HCT116 (cell line): ENCODE data around the gene POLR2J. TPM values are rescaled to one million over a fixed set of nuclear protein-coding genes. Genes with fewer than 3 reads are reported as not detected.
A peak's percentile ranks its signal among the peaks of the same experiment; 100 is the strongest.

Source experiments
- ATAC-seq: fragments of 200-7000 bp; cut with Tn5 transposase; 2 replicates; pipeline ENCODE4 v1.9.1; 2020; ENCODE audit warnings: mild to moderate bottlenecking, moderate library complexity
- BruUV-seq: library from RNA; stranded (reverse); fragments of 400-500 nt; replicated peaks from 2 replicates; lab custom pipeline; 2021; lab: Mats Ljungman, UMichigan
- CTCF ChIA-PET: fragments of 300-600 bp; sonication (Branson Sonifier 250); formaldehyde crosslinking; loops from one replicate; lab custom pipeline; 2021; ENCODE audit warnings: antibody characterized with exemption; lab: Charles Lee
- POLR2A ChIA-PET: fragments of 300-600, 350-600 bp; sonication (Branson Sonifier 250); formaldehyde crosslinking; loops from one replicate; lab custom pipeline; 2021; ENCODE audit warnings: antibody characterized with exemption; lab: Charles Lee
- RAD21 ChIA-PET, 2 experiments: fragments of 300-600 bp; sonication (Branson Sonifier 250); formaldehyde crosslinking; loops; one replicate each; lab custom pipeline; 2023; ENCODE audit warnings: low total read pairs in 2 of 2; ENCODE audit not compliant: uncharacterized antibody in 2 of 2, unreplicated experiment in 2 of 2, low non-redundant PET in 1 of 2; lab: Charles Lee
- DNase-seq: peaks from one replicate; pipeline ENCODE4 v3.0.0-alpha.2; 2010; ENCODE audit warnings: low read depth, low spot score
- H2AFZ ChIP-seq: fragments of 200-600 bp; shearing (Covaris generic), sonication (generic); 2 replicates; pipeline ENCODE4 v1.6.1; 2017; ENCODE audit warnings: low read depth, mixed run types, mixed read lengths, antibody characterized with exemption, low read length; ENCODE audit not compliant: poor library complexity, severe bottlenecking
- H3K27ac ChIP-seq: 2 replicates; pipeline ENCODE4 v1.5.1; 2012; ENCODE audit warnings: low read depth, low read length
- H3K27me3 ChIP-seq: fragments of 200-600 bp; sonication (generic); 2 replicates; pipeline ENCODE4 v1.6.1; 2016; ENCODE audit warnings: mixed run types, low read length, mixed read lengths; ENCODE audit not compliant: insufficient read depth
- H3K36me3 ChIP-seq, 2 experiments: fragments of 200-500 bp in 1 of 2; fragments of 200-600 bp in 1 of 2; sonication (Bioruptor generic) in 1 of 2; sonication (generic) in 1 of 2; 2 replicates each; pipeline versions ENCODE4 v1.5.1 to v1.6.1; 2014 to 2016; ENCODE audit warnings: low read length in 2 of 2, inconsistent platforms in 1 of 2, mixed read lengths in 1 of 2, mixed run types in 1 of 2; ENCODE audit not compliant: insufficient read depth in 2 of 2, control insufficient read depth in 1 of 2
- H3K4me1 ChIP-seq, 2 experiments: fragments of 200-600 bp in 1 of 2; sonication (generic) in 1 of 2; 2 replicates each; pipeline versions ENCODE4 v1.5.1 to v1.6.1; 2012 to 2017; ENCODE audit warnings: low read length in 2 of 2, inconsistent platforms in 1 of 2, mild to moderate bottlenecking in 1 of 2, mixed read lengths in 1 of 2, mixed run types in 1 of 2, moderate library complexity in 1 of 2; ENCODE audit not compliant: insufficient read depth in 2 of 2, control insufficient read depth in 1 of 2
- H3K4me2 ChIP-seq: fragments of 200-600 bp; sonication (generic); 2 replicates; pipeline ENCODE4 v1.6.1; 2017; ENCODE audit warnings: mixed run types, low read length, mixed read lengths
- H3K4me3 ChIP-seq, 2 experiments: fragments of 200-600 bp in 1 of 2; sonication (generic) in 1 of 2; replicated peaks in 1 of 2; 2 replicates each; pipeline ENCODE4 v1.5.1; 2011 to 2016; ENCODE audit warnings: low read length in 2 of 2, control low read depth in 1 of 2, low read depth in 1 of 2, mild to moderate bottlenecking in 1 of 2, mixed read lengths in 1 of 2, mixed run types in 1 of 2
- H3K79me2 ChIP-seq: fragments of 200-600 bp; sonication (generic); 2 replicates; pipeline ENCODE4 v1.6.1; 2017; ENCODE audit warnings: mild to moderate bottlenecking, mixed run types, low read length, moderate library complexity, mixed read lengths; ENCODE audit not compliant: insufficient read depth
- H3K9ac ChIP-seq: fragments of 200-600 bp; sonication (generic); 2 replicates; pipeline ENCODE4 v1.6.1; 2016; ENCODE audit warnings: low read length, mixed read lengths
- H3K9me2 ChIP-seq: fragments of 200-600 bp; sonication (generic), shearing (Covaris generic); 2 replicates; pipeline ENCODE4 v1.6.1; 2017; ENCODE audit warnings: mixed run types, mild to moderate bottlenecking, moderate library complexity; ENCODE audit not compliant: insufficient read depth
- H3K9me3 ChIP-seq, 2 experiments: fragments of 200-500 bp in 1 of 2; fragments of 200-600 bp in 1 of 2; sonication (Bioruptor generic) in 1 of 2; sonication (generic) in 1 of 2; 2 replicates each; pipeline ENCODE4 v1.6.1; 2014 to 2017; ENCODE audit warnings: low read length in 2 of 2, mixed read lengths in 2 of 2, inconsistent platforms in 1 of 2, low read depth in 1 of 2, mild to moderate bottlenecking in 1 of 2, mixed run types in 1 of 2, moderate library complexity in 1 of 2; ENCODE audit not compliant: control insufficient read depth in 1 of 2, insufficient read depth in 1 of 2
- H4K20me1 ChIP-seq: fragments of 200-600 bp; sonication (generic), shearing (Covaris generic); 2 replicates; pipeline ENCODE4 v1.6.1; 2017; ENCODE audit warnings: mixed run types, mild to moderate bottlenecking, moderate library complexity; ENCODE audit not compliant: insufficient read depth
- ATF3 ChIP-seq: IDR thresholded peaks from 2 replicates; pipeline ENCODE4 v1.6.1; 2012
- CBX3 ChIP-seq: IDR thresholded peaks from 2 replicates; pipeline ENCODE4 v1.6.1; 2012; ENCODE audit warnings: low read depth
- EGR1 ChIP-seq: IDR thresholded peaks from 2 replicates; pipeline ENCODE4 v1.6.1; 2012; ENCODE audit warnings: low read depth
- ELF1 ChIP-seq: IDR thresholded peaks from 2 replicates; pipeline ENCODE4 v1.6.1; 2012; ENCODE audit warnings: low read depth, borderline replicate concordance
- EZH2 ChIP-seq: fragments of 200-600 bp; sonication (generic); IDR thresholded peaks from 2 replicates; pipeline ENCODE4 v1.6.1; 2017; ENCODE audit warnings: antibody characterized with exemption, mixed run types
- FOSL1 ChIP-seq: IDR thresholded peaks from 2 replicates; pipeline ENCODE4 v1.6.1; 2012; ENCODE audit warnings: low read depth
- JUND ChIP-seq: IDR thresholded peaks from 2 replicates; pipeline ENCODE4 v1.6.1; 2012
- MAX ChIP-seq: IDR thresholded peaks from 2 replicates; pipeline ENCODE4 v1.6.1; 2012
- POLR2AphosphoS5 ChIP-seq: IDR thresholded peaks from 2 replicates; pipeline ENCODE4 v1.6.1; 2011; ENCODE audit warnings: mild to moderate bottlenecking, low read depth, low read length, moderate library complexity
- REST ChIP-seq: IDR thresholded peaks from 2 replicates; pipeline ENCODE4 v1.6.1; 2012; ENCODE audit warnings: low read depth
- SRF ChIP-seq: IDR thresholded peaks from 2 replicates; pipeline ENCODE4 v1.6.1; 2012; ENCODE audit warnings: low read depth
- TCF7L2 ChIP-seq: IDR thresholded peaks from 2 replicates; pipeline ENCODE4 v1.7.0; 2011; ENCODE audit warnings: borderline replicate concordance, inconsistent platforms; ENCODE audit not compliant: insufficient read depth, insufficient read length; ENCODE audit errors: extremely low read depth
- YY1 ChIP-seq: IDR thresholded peaks from 2 replicates; pipeline ENCODE4 v1.6.1; 2011; ENCODE audit warnings: low read length, low read depth, moderate library complexity, mild to moderate bottlenecking; ENCODE audit not compliant: insufficient replicate concordance; ENCODE audit errors: extremely low read depth
- ZBTB33 ChIP-seq: IDR thresholded peaks from 2 replicates; pipeline ENCODE4 v1.6.1; 2011; ENCODE audit warnings: mild to moderate bottlenecking, low read length, moderate library complexity; ENCODE audit not compliant: insufficient replicate concordance; ENCODE audit errors: extremely low read depth
- ZFX ChIP-seq: fragments of 450-650 bp; IDR thresholded peaks from 2 replicates; pipeline ENCODE4 v1.6.1; 2017
- ZNF274 ChIP-seq: fragments of 200-500 bp; sonication (Bioruptor generic); IDR thresholded peaks from 2 replicates; pipeline ENCODE4 v1.6.1; 2014; ENCODE audit warnings: mild to moderate bottlenecking, low read depth, low read length, inconsistent platforms
- intact Hi-C: fragments of 100-400 bp; cut with micrococcal nuclease; formaldehyde crosslinking; loops from 2 replicates; pipeline ENCODE4 v1.10.0; 2022
- total RNA-seq: library from RNA; stranded (reverse); gene quantifications from one replicate; pipeline ENCODE4 v1.2.1, GENCODE V29; 2021; ENCODE audit not compliant: unreplicated experiment

POLR2J gene
- total RNA-seq, 1 experiment from 2014 or later, result 54.9 TPM

GRCh38 chr7:102433219-102434038, 45.3 kb downstream of the POLR2J start, which contains the start of gene ORAI2:
Gene ORAI2 (plus strand): TSS chr7:102433575. CDS start chr7:102438957, 5,382 bp downstream.
- POLR2A ChIA-PET, result no interaction called here

More at GRCh38 chr7:102433219-102434038, 45.3 kb downstream of the POLR2J start, which contains the start of gene ORAI2:
- Histone ChIP-seq H3K9me3 (no peaks in the 10 kb centered on the region), H3K9me2 (no peaks in the 10 kb centered on the region), H3K4me1 (peaks cover 17 to 43% of the 10 kb centered on the region in 2 experiments), H2AFZ (no peak within 1 kb of the TSS), H3K4me3 (peak within 1 kb of the TSS; percentile 55 to 70), H3K9ac (peak within 1 kb of the TSS; percentile 73), H3K36me3 (no peaks in the 10 kb centered on the region; a peak in 1 of 4 replicates), H4K20me1 (no peaks in the 10 kb centered on the region), H3K27ac (peak within 1 kb of the TSS; percentile 52; the same call in 1 of the 2 replicates), H3K4me2 (peak within 1 kb of the TSS; percentile 92), H3K27me3 (no peaks in the 10 kb centered on the region), H3K79me2 (no peaks in the 10 kb centered on the region; the same call in 1 of the 2 replicates)
- RAD21 ChIA-PET, result no interaction called here
- ATAC-seq, result peak; percentile 78
- intact Hi-C loops, result no loop called here
- DNase-seq, result no peak
- CTCF ChIA-PET, result interaction anchor here (0.7 kb wide), 1 partner anchor 398 kb away, joined by 3 read pairs; no protein-coding TSS in a partner anchor
- no TSS peak for BruUV-seq
- no peak for TF ChIP-seq POLR2AphosphoS5
- TF ChIP-seq REST, result no peak
- no peak for TF ChIP-seq EZH2
- no peak for TF ChIP-seq ATF3
- TF ChIP-seq FOSL1, result no peak
- no peak for TF ChIP-seq YY1
- TF ChIP-seq ZBTB33, result no peak
- TF ChIP-seq MAX, result no peak
- TF ChIP-seq CBX3, result no peak
- peak; percentile 51; the same call in 1 of the 2 replicates for TF ChIP-seq EGR1
- no peak for TF ChIP-seq TCF7L2
- no peak for TF ChIP-seq ZNF274
- 0 out of 2 replicates have a peak, but pooled peaks have one; percentile 31 for TF ChIP-seq ZFX
- no peak for TF ChIP-seq SRF
- no peak for TF ChIP-seq JUND
- TF ChIP-seq ELF1, result no peak
